Stimulated activated CD4-positive, alpha-beta T cell treated with anti-CD3 and anti-CD28 coated beads, Interleukin-1b, Interleukin-23, amount 100 ng/mL, for 4 hours (primary cell): ENCODE results near the gene GREM2.

Experiments
- DNase-seq, 2 donors: peaks; one replicate each; pipeline ENCODE4 v3.0.0-alpha.2; 2020; ENCODE audit warnings: low read depth in 2 of 2

The GREM2 gene

GRCh38 chr1:240455228-240455821 lies 156.6 kb downstream of the GREM2 start:
- no peak for DNase-seq

- no peak for DNase-seq
These were observed 166.6 kb downstream of the GREM2 start for GRCh38 chr1:240445369-240445768.

GRCh38 chr1:240441669-240442068 lies 170.3 kb downstream of the GREM2 start:
- no peak for DNase-seq
